Neural progenitor cell (in vitro differentiated cells): ENCODE measurements around the gene TSC2. TPM values are rescaled to one million over a fixed set of nuclear protein-coding genes. Genes with fewer than 3 reads are reported as not detected.
"Not testable (repeated sequence)": the region's sequence is repeated elsewhere in the genome, so short reads cannot be mapped to it uniquely, and the experiment has no call there.

ENCODE experiments used
- DNase-seq: peaks from one replicate; pipeline ENCODE4 v3.0.0-alpha.2; 2016; ENCODE audit warnings: low spot score
- H2AFZ ChIP-seq: fragments of 200-600 bp; sonication (generic); replicated peaks from 2 replicates; pipeline ENCODE4 v1.6.1; 2016; ENCODE audit warnings: antibody characterized with exemption
- H3F3A ChIP-seq: fragments of 200-600 bp; sonication (generic); 2 replicates; pipeline ENCODE4 v1.6.1; 2016; ENCODE audit warnings: antibody characterized with exemption, low read depth
- H3K27ac ChIP-seq: fragments of 200-600 bp; sonication (generic); 2 replicates; pipeline ENCODE4 v1.5.1; 2016; ENCODE audit warnings: mild to moderate bottlenecking
- H3K27me3 ChIP-seq: fragments of 200-600 bp; sonication (generic); 2 replicates; pipeline ENCODE4 v1.6.1; 2016; ENCODE audit warnings: mild to moderate bottlenecking, moderate library complexity
- H3K36me3 ChIP-seq: fragments of 200-600 bp; sonication (generic); 2 replicates; pipeline ENCODE4 v1.5.1; 2016
- H3K4me1 ChIP-seq: fragments of 200-600 bp; sonication (generic); 2 replicates; pipeline ENCODE4 v1.6.1; 2016; ENCODE audit warnings: mixed run types
- H3K4me2 ChIP-seq: fragments of 200-600 bp; sonication (generic); 2 replicates; pipeline ENCODE4 v1.6.1; 2016
- H3K4me3 ChIP-seq: fragments of 200-600 bp; sonication (generic); 2 replicates; pipeline ENCODE4 v1.5.1; 2016
- H3K79me2 ChIP-seq: fragments of 200-600 bp; sonication (generic); 2 replicates; pipeline ENCODE4 v1.6.1; 2016; ENCODE audit warnings: low read depth
- H3K9ac ChIP-seq: fragments of 200-600 bp; sonication (generic); 2 replicates; pipeline ENCODE4 v1.6.1; 2016
- H3K9me3 ChIP-seq: fragments of 200-600 bp; sonication (generic); 2 replicates; pipeline ENCODE4 v1.5.1; 2016; ENCODE audit warnings: low read depth
- H4K20me1 ChIP-seq: fragments of 200-600 bp; sonication (generic); 2 replicates; pipeline ENCODE4 v1.6.1; 2016; ENCODE audit warnings: low read depth
- H3K27ac Mint-ChIP-seq: 3 replicates; pipeline ENCODE4 v1.8.0; 2021; ENCODE audit warnings: mixed read lengths
- H3K27me3 Mint-ChIP-seq: 2 replicates; pipeline ENCODE4 v1.8.0; 2022; ENCODE audit warnings: low read depth, mild to moderate bottlenecking, inconsistent platforms, moderate library complexity, mixed read lengths; ENCODE audit not compliant: insufficient read depth
- H3K36me3 Mint-ChIP-seq: 3 replicates; pipeline ENCODE4 v1.8.0; 2021; ENCODE audit warnings: mixed read lengths
- H3K4me1 Mint-ChIP-seq: 3 replicates; pipeline ENCODE4 v1.8.0; 2021; ENCODE audit warnings: mixed read lengths
- H3K4me3 Mint-ChIP-seq: 3 replicates; pipeline ENCODE4 v1.8.0; 2021; ENCODE audit warnings: mild to moderate bottlenecking, moderate library complexity, mixed read lengths
- H3K9me3 Mint-ChIP-seq: 3 replicates; pipeline ENCODE4 v1.8.0; 2020; ENCODE audit warnings: mixed read lengths
- CTCF ChIP-seq: fragments of 200-600 bp; sonication (generic); IDR thresholded peaks from 2 replicates; pipeline ENCODE4 v1.5.1; 2017; ENCODE audit warnings: antibody characterized with exemption, mild to moderate bottlenecking
- EZH2 ChIP-seq: fragments of 200-600 bp; sonication (generic); IDR thresholded peaks from 2 replicates; pipeline ENCODE4 v1.6.1; 2017; ENCODE audit warnings: antibody characterized with exemption, mild to moderate bottlenecking, moderate library complexity
- EZH2phosphoT487 ChIP-seq: fragments of 200-600 bp; sonication (generic); IDR thresholded peaks from 2 replicates; pipeline ENCODE4 v1.6.1; 2017; ENCODE audit warnings: antibody characterized with exemption
- total RNA-seq: library from RNA; depleted of rRNA; stranded (reverse); fragments of >200 nt; gene quantifications from 2 replicates; pipeline ENCODE4 v1.2.3, GENCODE V29; 2015; ENCODE audit warnings: low replicate concordance

TSC2 gene
- total RNA-seq, 1 donor from 2014 or later, result 55.1 TPM

- Histone ChIP-seq H4K20me1 (peaks cover 11% of the 10 kb centered on the region), H3K79me2 (peaks cover 35% of the 10 kb centered on the region), H3K4me1 (peaks cover 11% of the 10 kb centered on the region)
- peak; percentile 40 for TF ChIP-seq CTCF
- H3K9ac ChIP-seq, H3K4me3 ChIP-seq, H2AFZ ChIP-seq, H3K4me2 ChIP-seq, H3K4me3 Mint-ChIP-seq, H3K36me3 ChIP-seq, H3K27me3 ChIP-seq, H3K9me3 Mint-ChIP-seq, H3K27me3 Mint-ChIP-seq, H3K36me3 Mint-ChIP-seq, H3F3A ChIP-seq, H3K27ac ChIP-seq, H3K9me3 ChIP-seq: not testable (repeated sequence)
- Mint-ChIP-seq H3K27ac (peak overlapping the region; percentile 42), H3K4me1 (peaks cover 19% of the 10 kb centered on the region)
- peak; percentile 52 for DNase-seq
These were observed 73.5 kb downstream of the TSC2 start for GRCh38 chr16:2121325-2121724.

DNA sequence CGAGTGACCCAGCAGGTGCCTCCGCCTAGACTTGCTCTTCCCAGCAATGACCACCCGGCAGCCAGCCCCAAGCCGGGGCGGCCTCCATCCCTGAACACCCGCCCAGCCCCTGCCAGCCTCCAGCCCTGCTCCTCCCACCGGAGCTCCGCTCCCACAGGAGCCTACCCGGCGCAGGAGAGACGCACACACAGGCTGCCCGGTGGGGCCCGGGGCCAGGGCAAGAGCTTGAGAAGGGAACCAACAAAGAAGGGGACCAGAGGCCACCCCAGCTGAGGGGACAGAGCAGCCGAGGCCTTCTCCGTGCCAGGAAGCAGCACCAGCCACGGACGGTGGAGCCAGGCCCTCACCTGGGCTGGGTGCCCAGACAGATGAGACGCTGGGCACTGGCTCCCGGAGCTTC, 74.1 kb downstream of the TSC2 start:
- H3K4me3 Mint-ChIP-seq, result no peak overlapping the region
- peaks cover 20% of the 10 kb centered on the region for H3K4me1 Mint-ChIP-seq
- peaks cover 41% of the 10 kb centered on the region for H3K79me2 ChIP-seq

GRCh38 chr16:2122429-2122828, 74.6 kb downstream of the TSC2 start:
- peaks cover 18% of the 10 kb centered on the region for H4K20me1 ChIP-seq
- H3K4me1 ChIP-seq, result peaks cover 11% of the 10 kb centered on the region
- H3K4me2 ChIP-seq, result no peak overlapping the region
- no peaks in the 10 kb centered on the region for H3K9me3 Mint-ChIP-seq
- peaks cover 46% of the 10 kb centered on the region for H3K79me2 ChIP-seq
- H3K27me3 Mint-ChIP-seq, result no peaks in the 10 kb centered on the region
- H3K9ac ChIP-seq, result no peak overlapping the region
- H3K36me3 ChIP-seq, result no peaks in the 10 kb centered on the region
- no peak overlapping the region for H3K4me3 ChIP-seq
- peaks cover 25% of the 10 kb centered on the region for H3K4me1 Mint-ChIP-seq
- H3K27me3 ChIP-seq, result no peaks in the 10 kb centered on the region
- H2AFZ ChIP-seq, result no peak overlapping the region
- H3K9me3 ChIP-seq, result no peaks in the 10 kb centered on the region
- no peaks in the 10 kb centered on the region for H3F3A ChIP-seq
- no peak overlapping the region for H3K27ac ChIP-seq
- no peak for DNase-seq
- no peak overlapping the region for H3K4me3 Mint-ChIP-seq
- no peak overlapping the region for H3K27ac Mint-ChIP-seq
- TF ChIP-seq EZH2, result no peak
- no peak for TF ChIP-seq CTCF
- no peak for TF ChIP-seq EZH2phosphoT487
- no peaks in the 10 kb centered on the region for H3K36me3 Mint-ChIP-seq

More for the DNA sequence above, 74.1 kb downstream of the TSC2 start:
- Histone ChIP-seq H3K36me3 (no peaks in the 10 kb centered on the region), H3K27ac (no peak overlapping the region), H3F3A (no peaks in the 10 kb centered on the region), H3K27me3 (no peaks in the 10 kb centered on the region), H2AFZ (no peak overlapping the region), H3K9me3 (no peaks in the 10 kb centered on the region), H3K4me1 (peaks cover 11% of the 10 kb centered on the region), H3K9ac (no peak overlapping the region), H3K4me3 (no peak overlapping the region), H4K20me1 (peaks cover 12% of the 10 kb centered on the region), H3K4me2 (no peak overlapping the region)
- TF ChIP-seq EZH2phosphoT487 (no peak), CTCF (no peak), EZH2 (no peak)
- H3K27me3 Mint-ChIP-seq, result no peaks in the 10 kb centered on the region
- H3K27ac Mint-ChIP-seq, result no peak overlapping the region
- DNase-seq, result no peak
- H3K9me3 Mint-ChIP-seq, result no peaks in the 10 kb centered on the region
- H3K36me3 Mint-ChIP-seq, result no peaks in the 10 kb centered on the region

DNA sequence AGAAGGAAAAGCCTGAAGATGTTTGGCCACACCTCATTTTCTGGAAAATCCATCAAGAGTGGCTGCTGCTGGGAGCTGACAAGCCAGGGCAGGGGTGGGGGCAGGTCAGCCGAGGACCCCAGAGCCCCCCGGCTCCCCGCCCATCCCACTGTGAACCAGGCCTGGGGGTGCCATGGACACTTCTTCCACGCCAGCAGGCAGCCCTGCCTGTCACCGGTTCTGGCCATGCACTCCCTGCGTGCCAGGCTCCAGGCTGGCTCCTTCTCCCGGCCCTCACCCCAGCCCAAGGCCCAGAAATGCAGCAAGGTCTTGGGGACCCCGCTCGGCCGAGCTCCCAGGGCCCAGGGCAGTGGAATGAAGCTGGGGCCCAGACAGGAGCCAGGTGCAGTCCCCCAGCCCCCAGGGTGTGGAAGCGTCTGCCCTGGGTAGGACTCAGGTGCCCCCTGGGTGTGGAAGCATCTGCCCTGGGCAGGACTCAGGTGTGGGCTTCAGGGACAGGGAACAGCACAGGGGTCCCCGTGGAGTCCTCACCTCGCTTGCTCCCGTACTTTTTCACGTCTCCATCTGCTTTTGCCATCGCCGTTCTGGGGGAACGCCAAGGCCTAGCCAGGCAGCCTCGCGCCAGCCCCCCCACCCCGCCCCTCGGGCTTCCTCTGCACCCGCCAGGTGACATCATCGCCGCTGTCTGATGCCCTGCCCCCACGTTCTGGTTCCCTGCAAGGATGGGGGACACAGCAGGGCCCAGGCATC, 75.3 kb downstream of the TSC2 start:
- Histone ChIP-seq H3K79me2 (peaks cover 46% of the 10 kb centered on the region), H4K20me1 (peaks cover 20% of the 10 kb centered on the region), H3K4me1 (peaks cover 11% of the 10 kb centered on the region)
- not testable (repeated sequence) for H3K9me3 Mint-ChIP-seq, H2AFZ ChIP-seq, H3K36me3 Mint-ChIP-seq, H3F3A ChIP-seq, H3K4me3 Mint-ChIP-seq, H3K9me3 ChIP-seq, H3K4me3 ChIP-seq, H3K27me3 Mint-ChIP-seq, H3K36me3 ChIP-seq, DNase-seq, H3K4me2 ChIP-seq, H3K27ac Mint-ChIP-seq, H3K9ac ChIP-seq, H3K27ac ChIP-seq, H3K27me3 ChIP-seq
- peaks cover 25% of the 10 kb centered on the region for H3K4me1 Mint-ChIP-seq

DNA sequence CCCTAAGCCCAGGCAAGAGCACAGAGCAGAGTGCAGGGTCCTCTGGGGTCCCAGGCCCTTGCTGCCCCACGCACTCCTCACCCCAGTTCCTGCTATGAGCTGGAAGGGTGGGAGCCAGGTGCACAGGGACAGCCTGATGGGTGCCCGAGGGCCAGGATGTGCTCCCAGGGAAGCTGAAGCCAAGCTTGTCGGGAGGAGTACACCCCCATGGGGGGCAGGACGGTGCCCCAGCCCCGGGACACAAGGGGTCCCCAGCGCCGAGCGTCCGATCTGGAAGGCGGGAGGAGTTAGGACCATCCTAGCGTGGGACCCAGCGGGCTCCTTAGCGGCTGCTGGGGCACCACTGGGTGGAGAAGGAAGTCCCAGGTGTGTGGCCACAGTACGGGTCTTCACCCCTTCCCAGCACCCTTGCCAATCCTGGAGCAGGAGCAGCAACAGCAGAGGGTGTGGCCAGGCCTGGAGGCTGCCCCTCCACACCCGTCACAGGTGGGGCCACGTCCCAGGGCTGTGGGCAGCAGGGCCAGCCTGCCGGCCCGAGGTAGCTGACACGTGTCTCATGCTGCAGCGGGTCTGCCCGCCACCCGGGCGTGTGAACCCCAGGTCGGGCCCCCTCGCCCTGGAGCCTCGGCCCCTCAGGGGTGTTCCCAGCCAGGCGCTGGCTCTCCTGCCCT, 76.1 kb downstream of the TSC2 start:
- H3K4me1 ChIP-seq, result peaks cover 11% of the 10 kb centered on the region
- not testable (repeated sequence) for H3K9ac ChIP-seq, DNase-seq, H3K4me3 ChIP-seq, H3K27me3 Mint-ChIP-seq, H3K27me3 ChIP-seq, H3K4me3 Mint-ChIP-seq, H3K36me3 Mint-ChIP-seq, H3K27ac Mint-ChIP-seq, H2AFZ ChIP-seq, H3K9me3 Mint-ChIP-seq, H3F3A ChIP-seq, H3K9me3 ChIP-seq, H3K27ac ChIP-seq, H3K36me3 ChIP-seq
- H4K20me1 ChIP-seq, result peaks cover 26% of the 10 kb centered on the region
- peak overlapping the region; percentile 70 for H3K4me2 ChIP-seq
- H3K4me1 Mint-ChIP-seq, result peaks cover 28% of the 10 kb centered on the region
- peaks cover 46% of the 10 kb centered on the region for H3K79me2 ChIP-seq
